Measurements from ENCODE around the gene DEFB113.

The DEFB113 gene

DNA sequence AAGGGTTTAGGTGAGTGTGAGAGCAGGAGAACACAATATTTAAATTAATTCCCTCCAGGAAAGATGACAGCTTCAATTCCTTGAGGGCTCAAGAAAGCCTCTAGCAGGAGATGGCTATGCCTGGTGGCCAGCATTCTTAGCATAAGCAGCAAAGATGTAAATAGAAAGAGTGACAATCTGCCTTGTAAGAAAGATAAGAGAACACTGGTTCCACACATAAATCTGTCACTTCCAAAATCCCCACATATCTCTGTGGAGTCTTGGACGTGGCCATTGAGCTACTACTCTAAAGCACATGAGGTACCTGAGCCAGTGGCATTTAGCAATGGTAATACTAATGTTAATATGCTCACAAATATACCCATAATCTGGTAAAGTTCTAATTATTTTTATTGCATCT, 34.7 kb downstream of the DEFB113 start:
- DNase-seq, result no peak

DNA sequence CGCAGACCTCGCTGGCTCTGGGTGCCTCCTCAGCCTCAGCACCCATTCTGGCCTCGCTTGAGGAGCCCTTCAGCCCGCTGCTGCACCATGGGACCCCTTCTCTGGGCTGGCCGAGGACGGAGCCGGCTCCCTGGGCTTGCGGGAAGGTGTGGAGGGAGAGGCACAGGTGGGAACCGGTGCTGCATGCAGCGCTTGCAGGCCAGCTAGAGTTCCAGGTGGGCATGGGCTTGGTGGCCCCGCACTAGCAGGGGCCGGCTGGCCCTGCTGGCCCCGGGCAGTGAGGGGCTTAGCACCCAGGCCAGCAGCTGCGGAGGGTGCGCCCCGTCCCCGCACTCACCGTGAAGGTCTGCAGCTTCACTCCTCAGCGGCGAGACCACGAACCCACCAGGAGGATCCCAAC, 35.9 kb downstream of the DEFB113 start:
- no peak for DNase-seq

DNA sequence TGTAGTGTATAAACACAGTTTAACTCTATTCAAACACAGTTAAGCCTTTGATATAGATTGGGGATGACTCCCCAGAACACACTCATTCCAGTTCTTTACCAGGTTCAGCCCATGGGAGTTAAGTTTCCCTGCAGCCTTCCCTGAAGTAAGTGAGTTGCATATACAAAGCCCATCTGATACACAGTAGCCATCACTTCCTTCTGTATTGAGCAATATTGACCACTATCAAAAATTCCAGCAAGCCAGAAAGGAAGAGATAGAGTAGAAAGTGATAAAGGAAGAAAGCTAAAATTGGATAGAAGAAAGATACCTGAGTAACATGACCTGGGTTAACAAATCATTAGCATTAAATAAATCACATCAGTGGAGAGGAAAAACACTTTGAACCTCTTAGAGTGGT, 40.1 kb downstream of the DEFB113 start:
- DNase-seq, result no peak

DNA sequence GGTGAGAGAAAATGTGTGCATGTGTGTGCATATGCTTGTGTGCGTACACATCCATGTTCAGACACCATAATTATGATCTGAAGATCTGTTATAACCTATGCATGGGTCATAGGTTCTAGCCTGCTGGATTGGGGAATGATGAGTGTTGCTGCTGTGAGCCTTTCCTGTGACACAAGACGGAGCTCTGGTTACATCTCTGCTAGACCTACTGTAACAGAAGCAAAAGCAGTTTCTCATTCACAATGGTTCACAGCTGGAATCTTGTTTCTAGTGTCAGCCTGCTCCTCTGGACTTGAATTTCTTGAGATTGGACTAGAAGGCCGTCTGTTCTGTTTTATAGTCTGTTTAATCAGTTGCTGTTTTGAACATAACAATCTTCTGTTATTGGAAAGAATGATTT, 45.6 kb downstream of the DEFB113 start:
- no peak for DNase-seq

DNA sequence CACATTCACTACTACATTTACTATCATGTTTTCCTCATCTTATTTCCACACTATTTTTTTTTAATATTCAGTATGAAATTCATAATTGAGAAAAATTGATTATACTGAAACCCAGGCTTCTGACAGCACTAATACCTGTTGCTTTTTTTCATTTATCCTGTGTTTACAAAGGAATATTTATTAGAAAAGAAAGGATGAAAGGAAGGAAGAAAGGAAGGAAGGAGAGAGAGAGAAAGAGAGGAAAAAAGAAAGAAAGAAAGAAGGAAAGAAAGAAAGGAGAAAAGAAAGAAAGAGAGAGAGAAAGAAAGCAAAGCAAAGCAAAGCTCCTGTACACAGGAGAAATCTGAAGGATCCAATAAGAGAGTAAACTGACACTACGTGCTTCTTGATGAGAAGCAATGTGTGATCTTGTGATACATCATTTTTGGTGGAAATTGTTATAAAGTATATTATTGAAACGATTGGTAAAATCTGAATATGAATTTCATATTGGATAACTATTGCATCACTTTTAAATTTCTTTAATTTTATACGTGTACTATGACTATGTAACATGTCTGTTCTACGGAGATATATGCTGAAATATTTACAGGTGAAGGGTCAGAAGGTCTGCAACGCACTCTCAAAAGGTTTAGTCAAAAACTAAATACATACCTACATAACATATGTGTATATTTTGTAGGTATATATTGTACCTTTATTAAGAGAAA, 49.3 kb downstream of the DEFB113 start:
- no peak for DNase-seq

DNA sequence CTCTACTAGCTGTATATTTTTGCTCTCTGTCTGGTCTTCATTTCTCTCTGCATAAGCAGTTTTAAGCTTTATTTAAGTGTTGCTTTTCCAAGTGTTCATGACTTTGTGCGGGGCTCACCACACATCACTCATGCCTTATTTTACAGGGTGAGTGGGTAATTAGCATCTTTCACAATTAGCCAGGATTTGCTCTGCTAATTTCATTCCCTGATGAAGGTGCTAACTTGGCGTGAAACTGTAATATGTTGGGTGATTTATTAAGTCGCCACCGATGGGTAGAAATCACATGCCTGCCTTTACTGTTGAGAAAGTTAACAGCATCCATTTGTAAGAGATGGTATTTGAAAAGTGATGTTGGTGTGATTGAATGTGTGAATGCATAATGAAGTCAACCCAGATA, 50.2 kb downstream of the DEFB113 start:
- no peak for DNase-seq

DNA sequence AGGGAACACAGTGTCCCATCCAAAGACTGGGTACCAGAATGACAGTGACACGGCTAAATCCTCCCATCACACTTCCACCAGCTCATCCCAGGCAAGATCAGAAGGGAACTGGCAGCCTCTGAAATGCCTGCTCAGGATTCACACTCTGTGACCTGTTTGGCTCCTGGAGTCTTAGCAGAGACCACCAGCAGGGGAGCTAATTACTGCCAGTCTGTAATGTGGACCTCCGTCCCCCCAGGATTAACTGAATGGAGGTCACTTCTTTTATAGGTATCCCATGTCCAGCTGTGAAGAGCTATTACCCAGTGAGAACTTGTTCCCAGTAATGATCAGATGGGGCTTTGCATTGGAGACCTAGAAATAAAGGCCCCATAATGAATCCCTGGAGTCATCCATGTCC, 50.6 kb downstream of the DEFB113 start:
- DNase-seq, result no peak
